K562 (cell line): Measurements from ENCODE around the gene CDR2L. TPM values are rescaled to one million over a fixed set of nuclear protein-coding genes. Genes with fewer than 3 reads are reported as not detected.

ENCODE experiments used
- ATAC-seq: fragments of 200-7000 bp; cut with Tn5 transposase; 3 replicates; pipeline ENCODE4 v1.9.1; 2020; ENCODE audit warnings: moderate library complexity
- BruUV-seq: library from RNA; stranded (reverse); fragments of 400-500 nt; replicated peaks from 2 replicates; lab custom pipeline; 2021; lab: Mats Ljungman, UMichigan
- CTCF ChIA-PET: fragments of 300-600 bp; formaldehyde crosslinking; extraction: SDS; loops from one replicate; lab custom pipeline; 2021; ENCODE audit warnings: low intra/inter-chr PET ratio; lab: Yijun Ruan, JAX
- POLR2A ChIA-PET: fragments of 300-600, 350-650 bp; sonication (Branson Sonifier 250); formaldehyde crosslinking; extraction: SDS; loops from one replicate; lab custom pipeline; 2021; ENCODE audit warnings: antibody characterized with exemption, inconsistent platforms; lab: Yijun Ruan, JAX
- DNase-seq, 4 experiments: peaks; one replicate each; pipeline versions ENCODE4 v3.0.0 to v3.0.0-alpha.2; 2011 to 2018; ENCODE audit warnings: low spot score in 3 of 4, mixed read lengths in 3 of 4; ENCODE audit errors: extremely low read depth in 1 of 4
- FAIRE-seq: peaks from 2 replicates; lab custom pipeline; 2011; peaks lifted over from hg19 to GRCh38; lab: Jason Lieb, UNC
- H2AFZ ChIP-seq: 2 replicates; pipeline ENCODE4 v1.6.0; 2011; ENCODE audit warnings: low read depth, low read length, control low read depth, inconsistent platforms
- H3K27ac ChIP-seq: fragments of 200-600 bp; 3 replicates; pipeline ENCODE4 v1.8.0; 2011; ENCODE audit warnings: low read depth, mild to moderate bottlenecking, control low read depth, inconsistent platforms, low read length, moderate library complexity, mixed read lengths; ENCODE audit errors: extremely low read depth
- H3K27me3 ChIP-seq, 2 experiments: fragments of 300-600 bp in 1 of 2; 2 replicates in 1 of 2; 3 replicates in 1 of 2; pipeline versions ENCODE4 v1.6.0 to v1.8.0; 2011; ENCODE audit warnings: inconsistent platforms in 2 of 2, low read length in 2 of 2, mild to moderate bottlenecking in 1 of 2, mixed read lengths in 1 of 2, moderate library complexity in 1 of 2; ENCODE audit not compliant: control insufficient read depth in 2 of 2, insufficient read depth in 2 of 2
- H3K36me3 ChIP-seq: fragments of 300-600 bp; 3 replicates; pipeline ENCODE4 v1.8.0; 2011; ENCODE audit warnings: mild to moderate bottlenecking, low read length, inconsistent platforms; ENCODE audit not compliant: control insufficient read depth, insufficient read depth
- H3K4me1 ChIP-seq, 2 experiments: fragments of 200-600 bp in 1 of 2; replicated peaks in 1 of 2; 2 replicates in 1 of 2; 3 replicates in 1 of 2; pipeline versions ENCODE4 v1.5.1 to v1.8.0; 2011; ENCODE audit warnings: inconsistent platforms in 2 of 2, low read length in 2 of 2, mild to moderate bottlenecking in 1 of 2, mixed read lengths in 1 of 2, moderate library complexity in 1 of 2; ENCODE audit not compliant: control insufficient read depth in 2 of 2, insufficient read depth in 2 of 2
- H3K4me2 ChIP-seq: 2 replicates; pipeline ENCODE4 v1.6.1; 2011; ENCODE audit warnings: low read length, control low read depth, inconsistent platforms, mixed read lengths; ENCODE audit not compliant: insufficient read depth
- H3K4me3 ChIP-seq: fragments of 200-600 bp; sonication (generic), shearing (Covaris generic); 2 replicates; pipeline ENCODE4 v1.5.1; 2016; ENCODE audit warnings: control low read depth, inconsistent platforms
- H3K79me2 ChIP-seq: fragments of 200-600 bp; 3 replicates; pipeline ENCODE4 v1.8.0; 2011; ENCODE audit warnings: low read length, inconsistent platforms; ENCODE audit not compliant: control insufficient read depth, insufficient read depth
- H3K9ac ChIP-seq, 2 experiments: 2 replicates each; pipeline versions ENCODE4 v1.6.0 to v1.6.1; 2011; ENCODE audit warnings: low read depth in 2 of 2, low read length in 2 of 2, control low read depth in 1 of 2, inconsistent platforms in 1 of 2, mild to moderate bottlenecking in 1 of 2, mixed read lengths in 1 of 2; ENCODE audit not compliant: insufficient read depth in 1 of 2
- H3K9me1 ChIP-seq: one replicate; pipeline ENCODE4 v1.6.0; 2011; ENCODE audit warnings: inconsistent platforms, mild to moderate bottlenecking, low read length, moderate library complexity; ENCODE audit not compliant: control insufficient read depth, insufficient read depth
- H3K9me3 ChIP-seq: replicated peaks from 2 replicates; pipeline ENCODE4 v1.5.1; 2011; ENCODE audit warnings: low read depth, low read length, inconsistent platforms; ENCODE audit not compliant: control insufficient read depth, insufficient read depth
- H4K20me1 ChIP-seq: replicated peaks from 2 replicates; pipeline ENCODE4 v1.6.1; 2011; ENCODE audit warnings: low read length, inconsistent platforms, mixed read lengths; ENCODE audit not compliant: control insufficient read depth, insufficient read depth
- CBFA2T2 ChIP-seq: fragments of 450-650 bp; conservative IDR thresholded peaks from 2 replicates; pipeline ENCODE4 v1.6.1; 2017; ENCODE audit warnings: mild to moderate bottlenecking
- CXXC5 ChIP-seq: fragments of 250-450 bp; sonication (Bioruptor Pico); IDR thresholded peaks from 2 replicates; pipeline ENCODE4 v1.8.0; 2022; ENCODE audit warnings: inconsistent platforms, mild to moderate bottlenecking, moderate library complexity
- E2F3 ChIP-seq: fragments of 250-450 bp; sonication (Bioruptor Pico); IDR thresholded peaks from 2 replicates; pipeline ENCODE4 v1.4.0; 2020; ENCODE audit warnings: mild to moderate bottlenecking
- GABPA ChIP-seq: fragments of 200-800 bp; sonication (Bioruptor generic); conservative IDR thresholded peaks from 2 replicates; pipeline ENCODE4 v1.6.1; 2016; ENCODE audit warnings: low read depth, missing genetic modification characterization, missing compliant biosample characterization
- NCOA4 ChIP-seq: fragments of 450-650 bp; IDR thresholded peaks from 2 replicates; pipeline ENCODE4 v1.6.1; 2018; ENCODE audit warnings: mild to moderate bottlenecking; ENCODE audit not compliant: partially characterized antibody
- NR2C1 ChIP-seq, 2 experiments: fragments of 450-650 bp; IDR thresholded peaks; 2 replicates each; pipeline ENCODE4 v1.6.1; 2017; ENCODE audit warnings: mild to moderate bottlenecking in 2 of 2, antibody characterized with exemption in 1 of 2, inconsistent platforms in 1 of 2, missing compliant biosample characterization in 1 of 2, missing genetic modification characterization in 1 of 2
- NR2C2 ChIP-seq, 2 experiments: fragments of 200-800 bp in 1 of 2; sonication (Bioruptor generic) in 1 of 2; sonication (generic) in 1 of 2; formaldehyde crosslinking in 1 of 2; IDR thresholded peaks; 2 replicates each; pipeline versions ENCODE4 v1.6.1 to v1.8.0; 2016 to 2022; ENCODE audit warnings: mild to moderate bottlenecking in 1 of 2, missing compliant biosample characterization in 1 of 2, missing genetic modification characterization in 1 of 2, missing genetic modification reagents in 1 of 2
- WGBS: fragments of 100-300 bp; shearing (Covaris generic); methylation state at CpG from one replicate; pipeline ENCODE4 v1.1.6; 2016; ENCODE audit warnings: low coverage, mixed read lengths; ENCODE audit not compliant: insufficient coverage; ENCODE audit errors: missing lambda C conversion rate; 5-methylcytosine and 5-hydroxymethylcytosine counted together
- in situ Hi-C: fragments of 300-500 bp; cut with MboI; formaldehyde crosslinking; loops from 4 replicates; pipeline ENCODE4 v1.15.0; 2018; ENCODE audit warnings: inconsistent platforms, mixed read lengths
- intact Hi-C: fragments of 100-400 bp; cut with micrococcal nuclease; formaldehyde crosslinking; loops from 2 replicates; pipeline ENCODE4 v1.14.2; 2022
- polyA plus RNA-seq, 8 experiments: library from polyadenylated mRNA; depleted of rRNA in 4 of 8; stranded (reverse) in 5 of 8; unstranded in 3 of 8; fragments of >200 nt; fragmentation: Nextera tagmentation in 2 of 8; fragmentation: Illumina TruSeq in 1 of 8; extraction: Ambion mirVana in 2 of 8; extraction: Trizol in 1 of 8; gene quantifications; 2 replicates each; pipeline versions ENCODE4 v1.2.1 to v1.2.3, GENCODE V29; 2011 to 2014; ENCODE audit warnings: inconsistent platforms in 1 of 8, missing spikeins in 1 of 8
- total RNA-seq, 7 experiments: library from RNA; depleted of rRNA in 6 of 7; stranded (reverse); fragments of >200 nt in 6 of 7; fragmentation: Illumina TruSeq in 2 of 7; extraction: Trizol in 2 of 7; gene quantifications; 2 replicates each; pipeline versions ENCODE4 v1.2.1 to v1.2.3, GENCODE V29; 2011 to 2021; ENCODE audit warnings: low replicate concordance in 1 of 7
- TF ChIP-seq, protein P1 (sequence below): fragments of 250-450 bp; sonication (Bioruptor Pico); IDR thresholded peaks from 2 replicates; pipeline ENCODE4 v1.5.0; 2021

CDR2L gene
- total and polyA plus RNA-seq, 9 of the 15 experiments (the other 6 are each of a cell fraction or from before 2014, with no cell fraction given): 2.7 to 16.0 (median 7.3) TPM

DNA sequence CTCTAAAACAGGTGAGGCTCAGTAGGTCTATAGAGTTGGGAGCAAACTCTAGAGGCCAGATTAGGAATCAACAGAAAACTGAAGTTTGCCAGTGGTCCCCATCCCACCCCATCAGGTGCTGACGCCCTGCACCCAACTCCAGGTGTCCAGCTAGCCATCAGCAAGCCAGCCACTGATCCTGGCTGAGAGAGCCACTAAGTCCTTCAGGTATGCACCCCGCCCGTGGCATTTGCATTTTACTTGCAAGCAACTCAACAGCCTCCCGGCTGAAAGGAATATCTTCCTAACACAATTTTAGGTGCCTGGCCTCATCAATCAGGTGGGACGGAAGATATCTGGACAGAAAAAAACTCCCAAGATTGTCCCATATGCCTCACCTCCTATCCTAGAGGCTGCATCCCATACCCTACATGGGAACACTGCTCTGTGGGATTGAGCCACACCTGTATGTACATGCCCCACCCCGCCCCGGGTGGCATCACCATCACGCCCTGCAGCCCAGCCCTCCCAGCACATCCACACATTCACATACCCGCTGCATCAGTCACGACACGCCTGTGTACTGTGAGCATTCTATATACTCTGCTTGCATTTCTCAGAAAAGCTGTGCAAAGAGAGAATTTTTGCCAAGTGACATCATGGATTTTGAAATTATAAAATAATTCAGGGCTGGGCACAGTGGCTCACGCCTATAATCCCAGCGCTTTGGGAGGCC, 43.5 kb upstream of the CDR2L start:
- ATAC-seq: no peak
- POLR2A ChIA-PET: interaction anchor here (0.6 kb wide), 1 partner anchor 740 kb away, joined by 3 read pairs; the partner anchor contains the start of gene RPL38
- CTCF ChIA-PET: no interaction called here

GRCh38 chr17:74945543-74945942, 41.9 kb upstream of the CDR2L start:
- FAIRE-seq (no peak), ATAC-seq (no peak)
- POLR2A ChIA-PET: interaction anchor here (0.7 kb wide), 1 partner anchor 18 kb away, joined by 3 read pairs; no protein-coding TSS in a partner anchor

More for the DNA sequence above, 43.5 kb upstream of the CDR2L start:
- H2AFZ ChIP-seq: no peak overlapping the region
- DNase-seq: no peak
- TF ChIP-seq E2F3 (no peak), NCOA4 (no peak), CBFA2T2 (no peak), CXXC5 (no peak)
- TF ChIP-seq, all 486 proteins: peak for 0
- no peak overlapping the region for H3K9ac ChIP-seq
- no peak overlapping the region for H3K4me3 ChIP-seq
- H3K79me2 ChIP-seq: no peaks in the 10 kb centered on the region
- no peaks in the 10 kb centered on the region for H4K20me1 ChIP-seq
- in situ Hi-C loops (no loop called here), intact Hi-C loops (no loop called here)
- no TSS peak for BruUV-seq
- under 1% methylated on average over 11 of the region's 13 CpGs for WGBS
- no peaks in the 10 kb centered on the region for H3K36me3 ChIP-seq
- H3K4me2 ChIP-seq: no peak overlapping the region
- peaks cover 31 to 65% of the 10 kb centered on the region in 2 experiments for H3K27me3 ChIP-seq
- FAIRE-seq: no peak
- no peaks in the 10 kb centered on the region for H3K9me3 ChIP-seq
- H3K4me1 ChIP-seq: peaks cover 4 to 9% of the 10 kb centered on the region in 2 experiments; a peak in 4 of 5 replicates
- H3K27ac ChIP-seq: no peak overlapping the region
- no peaks in the 10 kb centered on the region for H3K9me1 ChIP-seq

More at GRCh38 chr17:74945543-74945942, 41.9 kb upstream of the CDR2L start:
- no peaks in the 10 kb centered on the region for H3K79me2 ChIP-seq
- CTCF ChIA-PET: no interaction called here
- no peak overlapping the region for H3K27ac ChIP-seq
- H3K9me1 ChIP-seq: no peaks in the 10 kb centered on the region
- intact Hi-C loops: no loop called here
- H3K27me3 ChIP-seq: peaks cover 37 to 80% of the 10 kb centered on the region in 2 experiments
- DNase-seq: no peak
- no peak for TF ChIP-seq NR2C1 (IDR thresholded peaks at IDR 0.05)
- peak; percentile 75 for TF ChIP-seq NR2C1 (tag; IDR thresholded peaks at IDR 0.05)
- TF ChIP-seq GABPA (tag): peak; percentile 46
- TF ChIP-seq, protein P1, sequence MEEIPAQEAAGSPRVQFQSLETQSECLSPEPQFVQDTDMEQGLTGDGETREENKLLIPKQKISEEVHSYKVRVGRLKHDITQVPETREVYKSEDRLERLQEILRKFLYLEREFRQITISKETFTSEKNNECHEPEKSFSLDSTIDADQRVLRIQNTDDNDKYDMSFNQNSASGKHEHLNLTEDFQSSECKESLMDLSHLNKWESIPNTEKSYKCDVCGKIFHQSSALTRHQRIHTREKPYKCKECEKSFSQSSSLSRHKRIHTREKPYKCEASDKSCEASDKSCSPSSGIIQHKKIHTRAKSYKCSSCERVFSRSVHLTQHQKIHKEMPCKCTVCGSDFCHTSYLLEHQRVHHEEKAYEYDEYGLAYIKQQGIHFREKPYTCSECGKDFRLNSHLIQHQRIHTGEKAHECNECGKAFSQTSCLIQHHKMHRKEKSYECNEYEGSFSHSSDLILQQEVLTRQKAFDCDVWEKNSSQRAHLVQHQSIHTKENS (CRISPR knock-in tag): no peak
- no peak for TF ChIP-seq NR2C2 (CRISPR knock-in tag; IDR thresholded peaks at IDR 0.05)
- peak; percentile 87 for TF ChIP-seq NR2C2 (tag; IDR thresholded peaks at IDR 0.05)
- TF ChIP-seq, all 486 proteins: peak for 3
- H2AFZ ChIP-seq: no peak overlapping the region
- no peaks in the 10 kb centered on the region for H3K36me3 ChIP-seq
- in situ Hi-C loops: no loop called here
- no peak overlapping the region for H3K4me3 ChIP-seq
- no peaks in the 10 kb centered on the region for H4K20me1 ChIP-seq
- BruUV-seq: no TSS peak
- H3K4me1 ChIP-seq: peaks cover 0 to 19% of the 10 kb centered on the region in 2 experiments; a peak in 2 of 5 replicates
- no peak overlapping the region for H3K4me2 ChIP-seq
- no peaks in the 10 kb centered on the region for H3K9me3 ChIP-seq
- WGBS: under 1% methylated on average over 6 of the region's 6 CpGs
- H3K9ac ChIP-seq: no peak overlapping the region
